Smooth muscle cell (in vitro differentiated cells): ENCODE results near the gene NADK. TPM values are rescaled to one million over a fixed set of nuclear protein-coding genes. Genes with fewer than 3 reads are reported as not detected.

Source experiments
- DNase-seq: peaks from one replicate; lab custom pipeline; 2025; ENCODE audit not compliant: unreplicated experiment; lab: John Stamatoyannopoulos, UW
- H2AFZ ChIP-seq: fragments of 200-600 bp; sonication (generic); 2 replicates; pipeline ENCODE4 v1.6.0; 2016; ENCODE audit warnings: antibody characterized with exemption, low read depth, mild to moderate bottlenecking
- H3F3A ChIP-seq: fragments of 200-600 bp; sonication (generic); 2 replicates; pipeline ENCODE4 v1.6.0; 2017; ENCODE audit warnings: antibody characterized with exemption, low read depth
- H3K27ac ChIP-seq: fragments of 200-600 bp; sonication (generic); 2 replicates; pipeline ENCODE4 v1.5.1; 2016; ENCODE audit warnings: low read depth, mild to moderate bottlenecking
- H3K27me3 ChIP-seq: fragments of 200-600 bp; sonication (generic); 2 replicates; pipeline ENCODE4 v1.6.1; 2016; ENCODE audit warnings: low read depth, mild to moderate bottlenecking
- H3K36me3 ChIP-seq: fragments of 200-600 bp; sonication (generic); 2 replicates; pipeline ENCODE4 v1.5.1; 2016; ENCODE audit warnings: low read depth
- H3K4me1 ChIP-seq: fragments of 200-600 bp; sonication (generic); 2 replicates; pipeline ENCODE4 v1.5.1; 2016; ENCODE audit warnings: low read depth
- H3K4me2 ChIP-seq: fragments of 200-600 bp; sonication (generic); 2 replicates; pipeline ENCODE4 v1.6.0; 2016; ENCODE audit warnings: mild to moderate bottlenecking
- H3K4me3 ChIP-seq: fragments of 200-600 bp; sonication (generic); 2 replicates; pipeline ENCODE4 v1.5.1; 2016; ENCODE audit warnings: mild to moderate bottlenecking
- H3K79me2 ChIP-seq: fragments of 200-600 bp; sonication (generic); 2 replicates; pipeline ENCODE4 v1.6.0; 2016; ENCODE audit warnings: low read depth, mild to moderate bottlenecking
- H3K9ac ChIP-seq: fragments of 200-600 bp; sonication (generic); 2 replicates; pipeline ENCODE4 v1.6.0; 2016; ENCODE audit warnings: low read depth
- H3K9me3 ChIP-seq: fragments of 200-600 bp; sonication (generic); replicated peaks from 2 replicates; pipeline ENCODE4 v1.5.1; 2016; ENCODE audit warnings: low read depth
- H4K20me1 ChIP-seq: fragments of 200-600 bp; sonication (generic); 2 replicates; pipeline ENCODE4 v1.6.0; 2016; ENCODE audit warnings: low read depth
- CTCF ChIP-seq: fragments of 200-600 bp; sonication (generic); IDR thresholded peaks from 2 replicates; pipeline ENCODE4 v1.5.1; 2017; ENCODE audit warnings: borderline replicate concordance, mild to moderate bottlenecking, antibody characterized with exemption; ENCODE audit not compliant: insufficient read depth, poor library complexity, severe bottlenecking
- WGBS: methylation state at CpG from one replicate; pipeline ENCODE4 v1.1.7; 2016; ENCODE audit warnings: low lambda C conversion rate; 5-methylcytosine and 5-hydroxymethylcytosine counted together
- polyA plus RNA-seq: library from polyadenylated mRNA; unstranded; fragments of >200 nt; fragmentation: Nextera tagmentation; extraction: Ambion mirVana; gene quantifications from 2 replicates; pipeline ENCODE4 v1.2.1, GENCODE V29; 2016
- total RNA-seq: library from RNA; depleted of rRNA; stranded (reverse); fragments of >200 nt; gene quantifications from 2 replicates; pipeline ENCODE4 v1.2.3, GENCODE V29; 2014

The NADK gene
- total and polyA plus RNA-seq, 2 experiments from 2014 or later: 32.7 to 37.8 TPM

DNA sequence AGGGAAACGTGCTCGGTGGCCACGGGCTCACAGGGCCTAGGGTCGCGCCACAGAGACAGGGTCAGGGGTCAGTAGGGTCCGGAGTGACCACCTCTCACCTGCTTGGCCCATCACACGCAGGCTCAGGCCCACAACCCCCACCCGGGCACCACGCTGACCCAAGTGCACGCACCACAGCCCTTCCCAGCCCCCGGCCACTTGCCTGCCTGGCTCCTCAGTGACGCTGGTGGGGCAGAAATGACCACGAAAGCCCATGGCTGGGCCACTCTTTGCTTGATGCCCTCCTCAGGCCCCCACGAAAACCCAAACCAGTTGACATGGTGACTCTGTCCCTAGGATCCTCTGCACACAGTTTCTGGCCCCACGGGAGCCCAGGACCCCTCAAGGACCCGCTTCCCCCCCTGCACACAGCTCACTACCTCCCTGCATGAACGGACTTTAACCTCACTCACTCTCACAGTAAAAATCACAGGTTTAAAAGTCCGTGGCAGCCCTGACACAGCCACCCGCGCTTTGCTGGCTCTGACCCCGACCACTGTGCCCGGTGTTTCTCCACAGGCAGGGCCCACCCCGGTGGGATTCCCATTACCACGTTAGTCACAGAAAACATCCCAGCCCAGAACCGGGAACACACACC lies 20.7 kb downstream of the NADK start:
- Histone ChIP-seq H3K4me1 (no peaks in the 10 kb centered on the region), H3K27ac (no peak overlapping the region)

DNA sequence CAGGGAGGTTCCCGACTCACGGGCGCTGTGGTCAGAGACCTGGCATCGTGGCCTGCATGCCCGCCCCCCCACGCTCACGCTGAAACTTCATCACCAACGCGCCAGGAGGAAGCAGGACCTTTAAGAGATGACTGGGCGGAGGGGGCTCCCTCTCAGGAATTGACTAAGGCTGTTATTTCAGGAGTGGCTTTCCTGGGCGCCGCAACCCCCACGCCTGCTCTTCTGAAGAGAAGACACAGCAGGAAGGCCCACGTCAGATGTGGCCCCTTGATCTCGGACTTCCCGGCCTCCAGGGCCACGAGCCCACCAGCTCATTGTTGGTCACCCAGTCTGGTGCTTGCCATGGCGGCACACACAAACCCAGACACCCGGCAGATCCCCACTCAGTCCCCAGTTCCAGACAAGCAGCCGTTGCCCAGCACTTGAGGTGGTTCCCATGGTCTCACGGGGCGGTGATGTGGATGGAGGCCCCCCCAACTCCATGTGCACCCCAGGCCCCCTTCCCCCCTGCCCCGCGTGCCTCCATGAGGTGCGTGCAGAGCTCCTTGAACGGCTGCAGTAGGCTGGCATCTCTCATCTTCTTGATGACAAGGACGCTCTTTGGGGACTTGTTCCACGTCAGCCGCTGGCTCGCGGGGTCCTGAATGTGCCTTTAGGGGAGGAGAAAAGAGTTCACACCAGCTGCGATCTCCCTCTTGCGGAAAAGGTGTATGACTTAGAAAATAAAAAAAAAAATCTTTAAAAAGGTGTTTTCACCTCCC lies 21.4 kb downstream of the NADK start:
- peaks cover 38% of the 10 kb centered on the region for H4K20me1 ChIP-seq
- no peak overlapping the region for H2AFZ ChIP-seq
- no peak for TF ChIP-seq CTCF
- H3K79me2 ChIP-seq: peaks cover 4% of the 10 kb centered on the region
- no peak overlapping the region for H3K9ac ChIP-seq
- no peak for DNase-seq
- no peaks in the 10 kb centered on the region for H3F3A ChIP-seq
- no peaks in the 10 kb centered on the region for H3K9me3 ChIP-seq
- H3K4me2 ChIP-seq: no peak overlapping the region
- H3K4me3 ChIP-seq: no peak overlapping the region
- H3K4me1 ChIP-seq: no peaks in the 10 kb centered on the region
- H3K27me3 ChIP-seq: no peaks in the 10 kb centered on the region
- H3K36me3 ChIP-seq: no peaks in the 10 kb centered on the region
- no peak overlapping the region for H3K27ac ChIP-seq
- 95% methylated on average over 33 of the region's 33 CpGs for WGBS

More for the DNA sequence above, 20.7 kb downstream of the NADK start:
- no peaks in the 10 kb centered on the region for H3K36me3 ChIP-seq
- WGBS: 97% methylated on average over 24 of the region's 25 CpGs
- peaks cover 45% of the 10 kb centered on the region for H4K20me1 ChIP-seq
- H3K4me2 ChIP-seq: no peak overlapping the region
- DNase-seq: no peak
- H2AFZ ChIP-seq: no peak overlapping the region
- no peak overlapping the region for H3K9ac ChIP-seq
- H3F3A ChIP-seq: no peaks in the 10 kb centered on the region
- H3K79me2 ChIP-seq: peaks cover 5% of the 10 kb centered on the region
- no peak for TF ChIP-seq CTCF
- no peaks in the 10 kb centered on the region for H3K27me3 ChIP-seq
- H3K9me3 ChIP-seq: no peaks in the 10 kb centered on the region
- H3K4me3 ChIP-seq: no peak overlapping the region

- Histone ChIP-seq H3K36me3 (no peaks in the 10 kb centered on the region), H3K9me3 (no peaks in the 10 kb centered on the region), H3F3A (no peaks in the 10 kb centered on the region), H3K27ac (no peak overlapping the region), H3K9ac (no peak overlapping the region), H4K20me1 (peaks cover 32% of the 10 kb centered on the region), H3K4me2 (no peak overlapping the region), H2AFZ (no peak overlapping the region), H3K4me3 (no peak overlapping the region), H3K79me2 (no peaks in the 10 kb centered on the region), H3K4me1 (no peaks in the 10 kb centered on the region), H3K27me3 (no peaks in the 10 kb centered on the region)
- no peak for TF ChIP-seq CTCF
- no peak for DNase-seq
- 98% methylated on average over 14 of the region's 15 CpGs for WGBS
Measured at GRCh38 chr1:1755852-1756251, 22.4 kb downstream of the NADK start.

DNA sequence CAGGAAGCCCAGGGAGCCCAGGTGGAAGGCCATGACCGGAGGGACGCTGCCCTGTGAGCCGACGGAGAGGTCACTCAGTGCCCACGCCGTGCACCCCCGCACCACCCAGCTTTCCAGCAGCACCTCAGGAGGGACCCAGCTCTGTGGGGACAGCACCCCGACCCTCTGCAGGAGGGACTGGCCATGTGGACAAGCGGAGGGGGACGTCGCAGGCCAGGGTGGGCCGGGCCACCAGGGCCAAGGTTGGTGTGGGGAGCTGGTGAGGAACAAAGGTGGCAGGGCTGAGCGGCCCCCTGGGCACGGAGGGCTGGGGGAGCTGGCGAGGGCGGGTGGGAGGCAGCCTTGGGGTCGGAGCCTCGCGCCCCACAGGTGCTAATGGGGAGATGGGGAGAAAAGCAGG lies 22.8 kb downstream of the NADK start:
- no peaks in the 10 kb centered on the region for H3F3A ChIP-seq

More for the DNA sequence above, 22.8 kb downstream of the NADK start:
- no peak for DNase-seq
- WGBS: 94% methylated on average over 13 of the region's 19 CpGs
- Histone ChIP-seq H3K27ac (no peak overlapping the region), H3K4me1 (no peaks in the 10 kb centered on the region), H3K79me2 (no peaks in the 10 kb centered on the region), H3K4me3 (no peak overlapping the region), H2AFZ (no peak overlapping the region), H4K20me1 (peaks cover 28% of the 10 kb centered on the region), H3K4me2 (no peak overlapping the region), H3K27me3 (no peaks in the 10 kb centered on the region), H3K9ac (no peak overlapping the region), H3K36me3 (no peaks in the 10 kb centered on the region), H3K9me3 (no peaks in the 10 kb centered on the region)
- no peak for TF ChIP-seq CTCF
